Esophagus mucosa (tissue), 1 donor: ENCODE results near the gene ATP1A2. TPM values are rescaled to one million over a fixed set of nuclear protein-coding genes. Genes with fewer than 3 reads are reported as not detected.

Experiments
- ATAC-seq: fragments of 200-7000 bp; cut with Tn5 transposase; one replicate; pipeline ENCODE4 v1.9.1; 2020
- total RNA-seq: library from RNA; stranded (reverse); gene quantifications from one replicate; pipeline ENCODE4 v1.2.4, GENCODE V29; 2023
- donor health status: DM: yes; HTN: yes; CAD: no.

Gene ATP1A2
- total RNA-seq, 1 donor from 2014 or later = 0.80 TPM

GRCh38 chr1:160179336-160179735 is 63.8 kb downstream of the ATP1A2 start:
- ATAC-seq = no peak

DNA sequence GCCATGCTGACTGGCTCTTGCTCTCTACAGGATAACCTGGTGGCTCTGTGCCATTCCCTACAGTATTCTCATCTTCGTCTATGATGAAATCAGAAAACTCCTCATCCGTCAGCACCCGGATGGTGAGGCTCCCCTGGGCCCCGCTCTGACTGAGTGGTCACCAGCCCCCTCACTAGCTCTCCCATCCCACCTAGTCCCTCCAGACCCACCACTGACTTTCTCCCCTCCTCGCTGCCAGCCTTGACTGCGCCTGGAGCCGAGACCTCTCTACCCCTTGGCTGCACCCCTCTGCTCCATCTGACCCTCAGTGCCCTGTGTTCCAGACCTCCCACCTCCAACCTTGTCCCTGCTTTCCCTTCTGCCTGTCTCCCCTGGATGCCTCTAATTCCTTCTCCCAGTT is 70.7 kb downstream of the ATP1A2 start:
- ATAC-seq = no peak

DNA sequence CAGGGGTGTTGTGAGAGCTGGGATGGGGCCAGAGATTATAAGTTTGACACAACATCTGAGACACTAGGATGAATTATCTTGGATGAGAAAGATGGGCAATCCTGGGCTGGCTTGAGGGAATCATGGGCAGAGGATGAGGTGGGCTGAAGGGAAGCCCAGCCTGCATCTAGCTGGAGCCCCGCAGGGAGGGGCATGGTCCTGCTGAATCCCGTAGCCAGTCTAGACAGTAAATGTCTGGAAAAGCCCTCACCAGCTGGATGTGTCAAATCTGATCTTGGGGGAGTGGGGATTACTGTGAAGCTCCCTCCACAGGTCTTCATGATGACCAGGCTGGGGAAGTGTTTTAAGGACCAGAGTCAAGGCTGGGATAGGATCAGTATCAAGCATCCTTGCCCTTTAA is 71.2 kb downstream of the ATP1A2 start:
- no peak for ATAC-seq

GRCh38 chr1:160187407-160187806 is 71.8 kb downstream of the ATP1A2 start:
- ATAC-seq = no peak

DNA sequence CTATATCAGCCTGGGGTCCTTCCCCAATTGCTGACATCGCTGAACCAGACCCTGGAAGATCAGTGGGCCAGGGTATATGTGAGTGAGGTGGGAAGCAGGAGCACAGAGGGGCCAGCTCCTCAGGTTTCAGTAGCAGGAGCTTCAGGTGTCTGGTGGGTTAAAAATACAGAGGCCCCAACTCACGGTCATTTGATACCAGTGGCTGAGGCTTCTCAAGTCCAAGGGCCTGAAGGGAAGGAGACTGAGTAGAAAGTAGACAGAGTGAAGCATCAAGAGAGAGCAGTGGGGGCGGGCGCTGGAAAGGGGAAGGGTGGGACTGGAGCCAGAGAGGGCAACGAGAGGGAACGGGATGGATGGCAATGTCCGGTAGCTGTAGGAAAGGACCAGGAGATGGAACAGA is 72.8 kb downstream of the ATP1A2 start:
- no peak for ATAC-seq

DNA sequence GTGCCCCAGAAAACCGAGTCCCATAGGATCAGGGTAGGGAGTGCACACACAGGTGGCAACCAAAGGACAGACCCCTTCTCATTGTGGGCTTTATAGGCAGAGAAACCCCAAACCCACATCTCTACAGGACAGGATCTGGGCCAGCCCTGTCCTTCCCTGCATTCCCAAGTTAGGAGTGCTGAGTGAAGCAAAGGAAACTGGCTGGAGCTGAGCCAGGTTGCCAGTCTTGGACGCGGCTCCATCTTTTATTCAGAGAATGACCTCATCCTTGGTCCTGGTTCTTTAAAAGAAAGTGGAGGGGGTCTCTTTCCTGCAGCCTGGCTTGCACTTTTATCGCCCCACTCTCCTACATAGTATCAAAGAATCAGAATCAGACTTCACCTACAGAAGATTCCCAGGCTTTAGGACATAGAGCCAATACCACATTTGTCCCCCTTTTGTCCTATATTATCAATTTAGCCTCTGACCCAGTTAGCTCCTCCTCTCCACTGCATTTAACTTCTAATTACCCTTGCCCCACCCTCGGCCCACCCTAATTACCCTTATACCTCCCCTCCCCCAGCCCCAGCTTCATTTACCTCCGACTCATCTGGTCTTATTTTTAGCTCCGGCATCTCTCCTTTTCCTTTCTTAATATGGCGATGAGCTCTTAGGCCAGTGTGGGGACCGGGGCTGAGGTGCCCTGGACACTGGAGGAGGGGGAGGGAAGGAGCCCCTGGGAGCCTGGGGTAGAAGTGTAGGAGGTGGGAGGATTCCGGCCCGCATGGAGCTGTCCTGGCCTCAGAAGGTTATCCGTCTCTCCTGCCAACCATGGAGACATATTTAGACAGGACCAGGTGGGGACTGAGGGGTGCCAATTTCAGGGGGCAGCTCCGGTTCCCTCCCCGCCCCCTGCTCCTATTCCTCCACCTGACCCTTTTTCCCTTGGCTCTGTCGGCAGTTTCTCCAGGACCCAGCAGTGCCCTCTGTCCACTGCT is 74.4 kb downstream of the ATP1A2 start, which contains the start of gene CASQ1:
TSS of gene CASQ1 (plus strand) at position 927 of the 977 bp plus-strand sequence. CDS start 177 bp downstream, outside the sequence.
- no peak for ATAC-seq

DNA sequence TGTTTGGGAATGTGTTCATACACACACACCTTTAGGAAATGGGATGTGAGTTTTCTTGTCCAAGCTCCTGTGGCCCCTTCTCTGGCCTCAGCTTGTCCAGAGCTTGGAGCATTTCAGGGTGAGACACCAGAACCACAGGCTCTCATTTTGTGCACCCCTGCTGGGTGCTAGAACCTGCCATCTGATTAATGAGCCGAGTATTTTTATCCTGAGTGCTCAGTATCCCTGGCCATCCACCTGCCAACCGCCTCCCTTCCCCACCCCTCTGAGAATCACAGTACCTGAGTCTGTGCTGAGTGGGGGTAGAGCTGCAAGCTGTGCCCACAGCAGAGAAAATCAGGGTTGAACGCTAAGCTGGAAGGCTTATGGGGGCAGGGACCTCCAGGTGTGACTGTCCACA is 76.2 kb downstream of the ATP1A2 start:
- ATAC-seq = no peak

DNA sequence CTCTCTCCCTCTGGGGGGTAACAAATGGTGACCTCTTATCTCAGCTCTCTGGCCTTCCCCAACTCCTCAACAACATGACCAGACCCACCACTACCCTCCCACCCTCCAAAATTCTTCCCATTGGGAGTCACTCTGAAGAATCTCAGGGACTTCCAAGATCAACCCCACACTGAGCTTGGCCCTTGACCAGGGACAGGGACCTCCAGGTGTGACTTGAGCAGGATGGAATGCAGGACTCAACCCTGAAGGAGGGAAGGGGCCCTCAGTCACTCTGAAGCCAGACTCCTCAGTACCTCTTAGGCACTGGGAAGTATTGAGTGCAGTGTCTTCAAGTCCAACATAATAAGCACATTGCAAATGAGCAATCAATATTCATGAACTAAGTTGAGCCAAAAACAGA is 76.7 kb downstream of the ATP1A2 start:
- no peak for ATAC-seq

Other genes with a start within 250 kb of the ATP1A2 start
- 1.5 TPM for gene CFAP45, start 215.6 kb upstream of the ATP1A2 start, total RNA-seq
- 406 TPM for gene TAGLN2, start 190.3 kb upstream of the ATP1A2 start, total RNA-seq
- 13.0 TPM for gene IGSF9, start 170.1 kb upstream of the ATP1A2 start, total RNA-seq
- gene SLAMF9, start 161.5 kb upstream of the ATP1A2 start, total RNA-seq = 0.28 TPM
- gene PIGM, start 83.8 kb upstream of the ATP1A2 start, total RNA-seq = 3.3 TPM
- gene KCNJ10, start 45.6 kb upstream of the ATP1A2 start, total RNA-seq = not detected
- gene KCNJ9, start 34.2 kb upstream of the ATP1A2 start, total RNA-seq = not detected
- gene IGSF8, start 17.1 kb upstream of the ATP1A2 start, total RNA-seq = 13.7 TPM
- gene ATP1A4, start 35.8 kb downstream of the ATP1A2 start, total RNA-seq = not detected
- gene CASQ1, start 74.8 kb downstream of the ATP1A2 start, total RNA-seq = 0.28 TPM
- gene PEA15, start 89.6 kb downstream of the ATP1A2 start, total RNA-seq = 107 TPM
- gene DCAF8, start 146.8 kb downstream of the ATP1A2 start, total RNA-seq = 46.8 TPM
- 38.8 TPM for gene PEX19, start 169.4 kb downstream of the ATP1A2 start, total RNA-seq
- gene COPA, start 227.5 kb downstream of the ATP1A2 start, total RNA-seq = 93.9 TPM
- 60.1 TPM for gene NCSTN, start 227.6 kb downstream of the ATP1A2 start, total RNA-seq